Kasumi-1 (cell line): ENCODE results near the gene MDP1.
"Not testable (repeated sequence)": the region's sequence is repeated elsewhere in the genome, so short reads cannot be mapped to it uniquely, and the experiment has no call there.

Experiments used
- DNase-seq, 2 experiments: peaks; one replicate each; lab custom pipeline; 2025; lab: John Stamatoyannopoulos, UW

The MDP1 gene

DNA sequence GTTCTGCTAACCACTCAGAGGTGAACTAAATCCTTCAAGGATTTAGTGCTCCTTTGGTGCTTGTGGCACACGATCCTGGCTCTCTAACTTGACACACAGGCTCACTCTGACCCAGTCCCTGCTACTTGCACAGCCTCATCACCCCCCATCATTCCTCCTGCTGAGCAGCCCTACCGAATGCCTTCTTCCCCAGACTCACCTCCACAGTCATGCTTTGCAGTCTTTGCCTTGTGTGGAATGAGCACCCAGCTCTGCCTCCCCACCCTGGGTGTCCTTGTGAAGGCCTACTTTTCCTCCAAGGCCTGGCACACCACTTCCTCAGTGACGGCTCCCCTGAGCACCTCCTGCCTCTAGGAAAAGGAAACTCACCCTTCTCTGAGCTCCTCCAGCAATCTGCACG lies 34.5 kb upstream of the MDP1 start:
- no peak for DNase-seq

DNA sequence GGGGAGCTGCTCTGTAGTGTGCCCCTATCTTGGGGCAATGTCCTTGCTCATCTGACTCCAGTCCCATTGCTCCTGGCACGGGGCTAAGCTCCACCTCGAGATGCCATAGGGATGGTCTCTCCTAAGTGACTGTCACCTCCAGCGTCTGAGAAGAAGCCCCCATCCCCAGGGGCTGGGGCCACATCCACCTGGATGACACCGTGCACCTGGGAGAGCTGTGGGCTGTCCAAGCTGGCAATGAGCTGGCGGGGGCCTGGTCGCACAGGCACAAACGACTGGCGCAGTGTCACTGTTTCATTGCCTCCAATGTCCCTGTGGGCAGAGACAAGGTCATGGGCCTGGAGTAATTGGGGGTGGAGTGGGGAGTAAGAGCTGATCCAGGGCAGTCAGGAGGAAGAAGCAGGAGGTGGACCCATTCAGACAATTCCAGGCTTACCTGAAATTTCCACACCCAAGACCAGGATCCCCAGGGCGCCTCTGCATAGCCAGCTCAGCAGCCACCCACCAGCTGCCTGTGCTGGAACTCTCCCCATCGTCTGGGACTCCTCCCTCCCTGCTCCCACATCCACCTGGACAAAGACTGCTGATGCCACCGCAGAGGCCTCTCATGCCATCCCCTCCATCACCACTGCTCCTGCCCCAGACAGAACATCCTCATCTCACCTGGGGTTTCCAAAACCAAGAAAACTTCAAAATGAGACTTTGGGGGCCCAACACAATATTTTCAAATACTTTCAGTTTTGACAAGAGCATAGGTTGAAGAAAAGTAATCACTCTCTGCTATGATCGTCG lies 33.6 kb upstream of the MDP1 start:
- no peak for DNase-seq

DNA sequence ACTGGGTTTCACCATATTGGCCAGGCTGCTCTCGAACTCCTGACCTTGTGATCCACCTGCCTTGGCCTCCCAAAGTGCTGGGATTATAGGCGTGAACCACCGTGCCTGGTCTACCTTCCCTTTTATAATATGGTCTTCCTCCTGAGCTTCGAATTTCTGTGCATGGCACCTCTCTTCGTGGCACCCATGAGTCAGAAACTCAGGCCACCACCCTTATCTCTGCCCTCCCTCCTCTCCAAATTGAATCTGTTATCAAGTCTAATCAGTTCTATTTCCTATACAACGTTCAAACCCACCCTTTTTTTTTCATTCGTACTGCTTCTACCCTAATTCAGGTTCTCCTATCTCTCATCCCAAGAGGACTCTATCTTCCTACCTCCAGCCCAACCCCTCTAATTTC lies 31.6 kb upstream of the MDP1 start:
- DNase-seq, result no peak

DNA sequence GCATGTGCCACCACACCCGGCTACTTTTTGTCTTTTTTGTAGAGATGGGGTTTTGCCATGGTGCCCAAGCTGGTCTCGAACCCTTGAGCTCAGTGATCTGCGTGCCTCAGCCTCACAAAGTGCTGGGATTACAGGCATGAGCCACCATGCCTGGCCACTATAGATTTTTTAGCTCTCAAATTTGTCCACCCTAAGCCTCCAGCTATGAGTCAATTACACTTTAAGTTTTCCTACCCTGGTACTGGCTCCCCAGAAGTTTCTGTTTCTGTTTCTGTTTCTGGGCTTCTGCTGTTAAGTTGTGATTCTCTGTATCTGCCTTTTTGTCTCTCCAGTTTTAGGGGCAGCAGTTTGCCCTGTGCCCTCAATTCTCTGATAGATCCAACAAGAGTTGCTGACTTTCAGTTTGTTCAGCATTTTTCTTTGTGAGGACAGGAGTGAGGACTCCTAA lies 30.9 kb upstream of the MDP1 start:
- no peak for DNase-seq

DNA sequence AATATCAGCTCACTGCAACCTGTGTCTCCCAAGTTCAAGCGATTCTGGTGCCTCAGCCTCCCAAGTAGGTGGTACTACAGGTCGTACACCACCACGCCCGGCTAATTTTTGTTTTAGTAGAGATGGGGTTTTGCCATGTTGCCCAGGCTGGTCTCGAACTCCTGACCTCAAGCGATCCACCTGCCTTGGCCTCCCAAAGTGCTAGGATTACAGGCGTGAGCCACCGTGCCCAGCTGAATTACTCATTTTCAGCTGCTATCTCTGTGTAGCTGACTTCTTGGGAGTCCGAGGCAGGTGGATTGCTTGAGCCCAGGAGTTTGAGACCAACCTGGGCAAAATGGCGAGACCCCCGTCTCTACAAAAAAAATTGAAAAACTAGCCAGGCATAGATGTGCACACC lies 29.5 kb upstream of the MDP1 start:
- DNase-seq, result not testable (repeated sequence)

DNA sequence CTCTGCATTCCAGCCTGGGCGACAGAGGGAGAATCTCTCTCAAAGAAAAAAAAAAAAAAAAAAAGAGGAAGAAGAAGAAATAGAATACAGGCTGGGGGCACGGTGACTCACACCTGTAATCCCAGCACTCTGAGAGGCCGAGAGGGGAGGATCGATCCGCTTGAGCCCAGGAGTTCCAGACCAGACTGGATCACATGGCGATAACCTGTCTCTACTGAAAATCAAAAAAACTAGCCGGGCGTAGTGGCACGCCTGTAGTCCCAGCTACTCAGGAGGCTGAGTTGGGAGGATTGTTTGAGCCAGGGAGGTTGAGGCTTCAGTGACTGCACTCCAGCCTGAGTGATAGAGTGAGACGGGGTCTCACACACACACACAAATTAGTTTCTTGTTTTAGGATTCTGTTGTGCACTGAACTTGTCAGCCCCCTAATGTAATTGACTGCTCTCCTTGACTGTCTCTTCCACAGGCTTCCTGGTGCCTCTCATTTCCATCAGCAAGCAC lies 27.5 kb upstream of the MDP1 start:
- DNase-seq, result peak; percentile 54 to 55

DNA sequence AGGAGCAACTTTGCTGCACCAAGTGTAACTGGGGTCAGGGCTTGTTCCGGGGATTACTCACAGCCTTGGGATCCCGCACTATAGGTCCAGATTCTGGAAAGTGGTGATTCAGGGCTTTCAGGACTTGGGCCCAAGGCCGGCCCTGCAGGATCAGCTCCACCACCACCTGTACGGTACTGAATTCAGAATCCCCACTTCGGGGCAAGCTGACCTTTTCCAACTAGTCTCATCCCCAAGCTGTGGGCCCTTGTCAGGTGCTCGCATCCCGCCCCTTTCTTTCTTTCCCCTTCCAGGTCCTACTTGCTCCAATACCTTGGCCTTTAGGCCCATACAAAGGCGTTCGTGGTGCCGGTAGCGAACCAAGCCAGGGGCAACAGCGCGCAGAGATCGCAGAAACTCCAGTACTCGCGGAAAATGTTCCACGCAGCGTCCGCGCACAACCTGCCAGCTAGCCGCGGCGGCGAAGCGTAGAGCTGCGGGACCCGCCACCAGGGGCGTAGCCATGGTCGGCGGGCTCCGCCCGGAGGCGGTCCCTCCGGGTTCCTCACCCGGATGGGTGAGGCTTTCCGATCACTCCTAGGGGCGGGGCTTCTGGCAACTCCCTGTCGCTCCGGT lies 26.1 kb upstream of the MDP1 start:
- peak; percentile 98 for DNase-seq

DNA sequence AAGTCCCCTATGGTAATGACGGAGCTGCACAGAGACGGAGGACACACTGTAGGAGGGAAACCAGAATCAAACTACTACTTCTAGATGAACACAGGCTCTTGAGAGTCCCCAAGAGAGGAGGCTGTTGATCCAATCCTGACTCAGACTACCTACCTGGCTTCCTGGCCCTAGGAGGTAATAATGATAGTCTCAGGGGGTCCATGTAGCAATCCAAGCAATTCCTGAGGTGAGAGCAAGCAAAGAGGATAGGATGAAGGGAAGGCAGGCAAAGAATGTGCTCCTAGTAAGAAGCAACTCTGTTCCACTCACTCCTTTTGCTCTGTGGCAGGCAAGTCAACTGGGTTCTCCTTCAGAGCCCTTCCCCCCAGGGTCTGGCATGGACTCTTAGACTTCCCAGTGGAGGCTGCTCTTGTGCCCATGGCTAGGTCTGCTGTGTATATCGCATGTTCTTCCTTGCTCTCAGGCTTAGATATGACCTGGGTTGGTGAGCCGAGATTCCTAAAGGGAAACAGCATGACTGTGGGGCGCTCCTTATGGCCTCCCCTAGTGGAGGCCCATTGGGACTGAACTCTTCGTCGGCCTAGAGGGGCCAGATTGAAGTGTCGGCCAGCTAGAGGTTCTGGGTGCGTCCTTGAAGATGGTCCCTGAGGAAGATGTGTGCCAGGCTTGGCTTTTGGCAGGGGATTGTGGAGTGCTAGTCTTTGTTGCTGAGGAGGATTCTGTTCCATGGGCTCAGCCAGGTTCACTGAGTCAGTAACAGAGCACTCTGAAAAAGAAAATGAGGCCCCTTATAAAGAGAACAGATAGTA lies 24.4 kb upstream of the MDP1 start:
- no peak for DNase-seq

DNA sequence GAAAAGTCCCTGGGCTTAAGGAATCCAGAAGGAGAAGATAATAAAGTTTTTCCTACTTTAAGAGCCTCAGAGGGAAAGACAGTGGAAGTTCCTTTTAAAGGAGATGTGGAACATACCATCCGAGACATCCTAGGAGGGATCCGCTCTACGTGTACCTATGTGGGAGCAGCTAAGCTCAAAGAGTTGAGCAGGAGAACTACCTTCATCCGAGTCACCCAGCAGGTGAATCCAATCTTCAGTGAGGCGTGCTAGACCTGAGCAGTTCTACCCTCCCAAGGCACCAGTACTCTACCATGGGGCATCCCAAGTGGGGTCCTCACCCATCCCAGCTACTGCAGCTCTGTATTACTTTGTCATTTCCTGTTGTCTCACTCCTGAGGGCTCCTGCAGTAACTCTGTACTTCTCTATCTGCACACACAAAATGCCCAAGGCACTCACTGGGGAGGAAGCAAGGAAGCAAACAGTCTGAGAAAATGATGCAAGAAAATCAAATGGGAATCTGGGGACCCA lies 22.7 kb upstream of the MDP1 start:
- DNase-seq, result no peak

DNA sequence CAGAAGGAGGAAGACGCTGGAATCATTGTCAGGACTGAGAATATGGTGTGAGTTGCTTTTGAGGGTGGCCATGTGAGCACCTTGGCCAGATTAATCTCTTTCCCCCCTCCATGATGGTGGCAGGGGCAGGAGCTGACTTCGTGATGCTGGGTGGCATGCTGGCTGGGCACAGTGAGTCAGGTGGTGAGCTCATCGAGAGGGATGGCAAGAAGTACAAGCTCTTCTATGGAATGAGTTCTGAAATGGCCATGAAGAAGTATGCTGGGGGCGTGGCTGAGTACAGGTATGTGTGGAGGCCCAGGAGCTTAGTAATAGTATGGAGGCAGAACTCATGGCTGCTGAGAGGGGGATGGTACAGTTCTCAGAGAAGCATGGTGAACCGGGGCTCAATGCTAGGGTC lies 22.3 kb upstream of the MDP1 start:
- no peak for DNase-seq

DNA sequence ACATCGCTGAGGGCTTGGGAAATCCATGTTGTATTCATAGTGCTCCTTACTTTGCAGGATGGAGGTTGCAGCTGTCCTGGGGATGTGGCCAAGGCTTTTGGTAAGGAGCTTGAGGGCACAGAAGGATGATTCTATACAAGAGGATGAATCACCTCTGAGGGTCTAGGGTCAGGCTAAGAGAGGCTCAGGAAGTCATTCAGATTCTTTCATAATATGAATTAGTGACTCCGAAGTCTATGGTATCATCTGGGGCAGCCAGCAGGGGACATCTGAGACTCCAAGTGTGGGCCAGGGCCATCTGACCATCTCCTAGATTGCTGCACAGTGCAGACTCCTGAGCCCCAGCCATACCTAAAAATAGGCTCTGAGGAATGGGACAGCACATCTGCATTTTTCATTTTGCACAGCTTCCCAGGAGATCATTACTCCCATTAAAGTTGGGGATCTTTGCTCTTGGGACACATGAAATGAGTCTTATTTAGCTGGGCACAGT lies 21.6 kb upstream of the MDP1 start:
- no peak for DNase-seq

DNA sequence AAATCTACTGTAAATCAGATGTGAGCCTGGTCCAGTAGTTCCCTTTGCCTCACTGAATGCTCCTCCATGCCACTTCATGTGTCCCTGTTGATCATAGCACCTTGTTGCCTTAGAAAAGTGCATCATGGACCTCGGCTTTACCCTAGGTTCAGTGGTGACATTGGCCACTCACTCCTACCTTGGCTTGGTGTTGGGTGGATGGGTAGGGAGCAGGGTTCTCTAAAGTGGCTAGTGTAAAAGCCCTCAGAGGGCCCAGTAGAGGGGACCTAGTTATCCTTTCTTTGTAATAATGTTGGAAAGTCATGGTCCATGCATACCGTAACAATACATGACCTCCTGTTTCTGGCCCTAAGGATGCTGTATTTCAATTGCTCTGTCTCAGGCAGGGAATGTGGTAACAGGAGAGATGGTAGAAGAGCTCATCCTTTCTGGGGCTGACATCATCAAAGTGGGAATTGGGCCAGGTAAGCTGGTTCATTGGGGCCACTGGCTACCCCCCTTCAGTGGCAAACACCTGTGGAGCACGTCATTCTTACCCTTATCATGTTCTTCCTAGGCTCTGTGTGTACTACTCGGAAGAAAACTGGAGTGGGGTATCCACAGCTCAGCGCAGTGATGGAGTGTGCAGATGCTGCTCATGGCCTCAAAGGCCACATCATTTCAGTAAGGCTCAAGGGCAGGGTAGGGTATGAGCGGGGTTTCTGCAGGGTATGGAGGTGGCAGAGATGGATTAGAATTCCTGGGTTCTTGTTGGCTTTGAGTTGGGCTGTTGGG lies 21.0 kb upstream of the MDP1 start:
- no peak for DNase-seq

DNA sequence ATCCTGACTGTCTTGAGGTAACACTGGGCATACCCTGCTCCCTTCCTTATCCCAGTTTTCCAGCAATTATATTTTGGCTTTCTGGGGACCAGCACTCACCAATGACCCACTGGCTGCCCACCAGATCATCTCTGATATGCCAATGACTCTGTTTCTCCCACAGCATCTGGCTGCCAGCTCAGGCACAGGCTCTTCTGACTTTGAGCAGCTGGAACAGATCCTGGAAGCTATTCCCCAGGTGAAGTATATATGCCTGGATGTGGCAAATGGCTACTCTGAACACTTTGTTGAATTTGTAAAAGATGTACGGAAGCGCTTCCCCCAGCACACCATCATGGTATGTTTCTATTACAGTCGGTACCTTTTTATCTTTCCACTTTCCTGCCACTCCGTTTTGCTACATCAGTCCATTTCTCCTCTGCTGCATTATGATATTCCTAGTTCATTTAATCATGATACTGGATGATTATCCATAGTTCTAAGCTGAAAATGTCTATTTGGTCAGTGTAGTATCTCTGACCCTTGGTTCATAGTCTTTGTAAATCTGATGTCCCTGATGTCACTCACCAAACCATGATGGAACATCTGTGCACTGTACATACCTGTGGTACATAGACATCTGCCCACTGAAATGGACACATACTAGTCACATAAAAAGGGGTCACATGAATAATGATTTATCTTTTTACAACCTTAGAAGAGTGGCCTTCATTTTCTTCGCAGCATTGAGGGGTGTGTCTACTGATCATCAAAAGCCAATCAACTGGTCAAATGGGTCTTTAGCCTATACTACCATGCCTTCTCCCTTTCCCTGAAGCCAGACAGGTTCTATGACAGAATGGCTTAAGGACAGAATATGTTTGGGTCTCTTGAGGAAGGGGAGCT lies 20.2 kb upstream of the MDP1 start:
- no peak for DNase-seq

DNA sequence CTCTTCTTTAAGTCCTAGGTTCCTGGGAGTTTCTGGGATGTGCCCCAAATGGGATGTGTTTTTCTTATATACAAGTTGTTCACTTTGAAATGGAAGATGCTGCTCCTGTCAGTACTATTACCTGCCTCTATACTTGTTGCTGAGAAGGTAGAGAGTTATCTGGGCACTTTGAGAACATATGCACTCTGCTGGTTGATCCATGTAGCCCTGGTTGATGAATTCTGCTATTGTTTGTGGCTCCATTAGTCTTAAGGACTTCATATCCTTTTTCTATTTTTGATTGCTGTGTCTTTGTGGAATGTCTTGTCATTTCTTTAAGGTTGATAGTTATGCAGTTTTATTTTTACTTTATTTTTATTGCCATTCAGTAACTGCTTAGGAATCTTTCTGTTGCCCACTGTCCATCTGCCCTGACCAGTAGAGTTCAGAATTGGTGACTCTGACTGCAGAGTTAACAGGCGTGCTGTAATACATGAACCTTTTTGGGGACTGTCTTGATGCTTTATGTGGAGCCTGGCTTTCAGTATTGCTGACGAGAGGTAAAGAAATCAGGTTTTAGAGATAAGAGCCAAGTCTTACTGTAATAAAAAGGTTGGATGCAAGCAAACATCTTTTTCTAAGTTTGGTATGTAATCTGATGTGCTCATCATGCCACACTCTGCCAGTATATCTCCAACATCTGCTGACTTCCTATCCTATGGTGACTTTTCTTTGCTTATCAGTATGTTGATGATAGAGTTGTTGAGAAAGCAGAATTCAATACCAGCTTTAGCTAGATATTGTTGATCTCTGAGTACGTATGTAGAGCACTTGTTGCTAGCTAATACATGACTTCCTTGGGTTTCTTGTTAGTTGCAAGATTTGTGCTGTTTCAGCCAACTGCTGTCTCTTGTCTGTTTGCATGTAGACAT lies 18.5 kb upstream of the MDP1 start:
- DNase-seq, result no peak

DNA sequence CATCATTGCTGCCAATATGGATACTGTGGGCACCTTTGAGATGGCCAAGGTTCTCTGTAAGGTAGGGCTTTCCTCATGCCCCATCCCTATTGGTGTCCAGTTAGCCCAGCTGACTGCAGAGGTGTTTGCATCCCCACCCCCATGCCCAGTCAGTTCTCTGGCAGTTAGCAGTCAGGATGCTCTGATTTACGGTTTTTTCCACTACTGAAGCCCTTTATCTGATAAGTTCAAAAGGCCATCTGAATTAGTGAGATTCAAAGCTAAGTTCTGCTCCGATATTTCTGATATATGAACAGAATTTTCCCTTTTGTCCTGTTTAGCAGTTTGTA lies 17.6 kb upstream of the MDP1 start:
- no peak for DNase-seq

DNA sequence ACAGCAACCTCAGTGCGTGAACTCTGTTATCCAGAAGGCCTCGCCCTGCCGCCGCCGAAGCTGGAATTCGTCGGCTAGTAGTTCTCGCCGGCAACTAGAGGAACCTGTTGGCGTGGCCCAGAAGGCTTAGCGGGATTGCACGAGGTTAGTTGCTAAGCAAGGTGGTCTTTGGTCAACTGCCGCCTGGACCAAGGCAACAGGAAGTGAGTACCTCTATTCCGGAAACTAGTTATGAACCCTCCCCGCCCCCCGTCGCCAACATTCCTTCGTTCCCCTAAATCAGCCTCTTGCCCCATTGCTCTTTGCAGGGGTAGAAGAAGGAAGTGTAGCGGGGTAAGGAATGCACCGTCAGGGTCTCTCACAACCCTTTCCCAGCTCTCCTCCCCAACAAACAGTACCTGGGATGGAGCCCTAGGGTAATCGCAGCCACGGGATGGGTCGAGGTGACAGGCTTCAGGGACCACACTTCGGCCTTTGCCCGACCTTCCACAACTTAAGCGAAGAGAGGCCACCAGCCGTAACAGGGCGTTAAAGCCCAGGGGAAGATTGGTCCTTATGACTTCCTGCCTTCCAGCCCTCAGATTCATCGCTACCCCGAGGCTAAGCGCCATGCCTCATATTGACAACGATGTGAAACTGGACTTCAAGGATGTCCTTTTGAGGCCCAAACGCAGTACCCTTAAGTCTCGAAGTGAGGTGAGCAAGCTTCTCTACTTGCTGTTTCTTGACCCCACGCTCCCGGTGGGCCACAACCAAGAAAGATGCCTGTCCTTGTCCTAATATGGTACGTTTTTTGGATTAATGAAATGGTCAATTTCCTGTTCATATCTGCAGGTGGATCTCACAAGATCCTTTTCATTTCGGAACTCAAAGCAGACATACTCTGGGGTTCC lies 17.0 kb upstream of the MDP1 start, which contains the start of gene GMPR2:
TSS of gene GMPR2 (plus strand) at position 285 of the 893 bp plus-strand sequence. CDS start at position 610, 325 bp downstream.
- DNase-seq, result peak; percentile 91 to 92

DNA sequence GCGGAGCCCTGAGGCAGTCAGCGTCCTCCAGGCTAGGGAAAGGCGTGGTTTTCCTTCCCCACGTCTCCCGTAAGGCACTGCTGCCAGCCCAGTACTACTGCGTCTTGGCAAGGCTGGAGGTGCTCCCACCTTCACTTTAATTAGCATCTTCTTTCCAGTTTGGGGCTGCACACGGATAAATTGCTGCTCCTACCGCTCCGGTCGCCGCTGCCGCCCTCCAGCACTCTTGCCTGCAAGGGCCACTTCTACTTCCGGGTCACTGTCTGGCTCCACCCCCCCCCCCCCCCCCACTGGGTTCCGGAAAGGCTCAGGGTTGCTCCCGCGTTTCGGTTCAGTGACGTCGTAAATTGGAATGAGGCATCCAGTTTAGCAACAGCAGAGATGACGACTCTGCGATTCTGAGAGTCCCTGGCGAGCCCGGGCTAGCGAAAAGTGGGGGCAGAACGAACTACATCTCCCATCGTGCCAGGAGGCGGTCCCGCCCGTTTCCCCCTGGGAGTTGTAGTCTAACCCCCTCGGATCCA lies 16.3 kb upstream of the MDP1 start, which contains the start of gene NEDD8:
TSS of gene NEDD8 (minus strand) at position 247 of the 524 bp plus-strand sequence. CDS start at position 147, 100 bp downstream.
- peak; percentile 91 to 96 for DNase-seq
